Gastrocnemius medialis (tissue), 4 donors: ENCODE data around the gene MN1.

Source experiments
- CTCF ChIP-seq, 5 experiments: fragments of 450-650 bp in 3 of 5; fragments of 200-600 bp in 2 of 5; sonication (generic) in 2 of 5; IDR thresholded peaks in 4 of 5; conservative IDR thresholded peaks in 1 of 5; 1 replicate in 4 of 5; 2 replicates in 1 of 5; pipeline ENCODE4 v1.5.1; 2016 to 2019; ENCODE audit warnings: antibody characterized with exemption in 5 of 5, mild to moderate bottlenecking in 3 of 5, moderate library complexity in 3 of 5
- POLR2A ChIP-seq, 2 donors: fragments of 450-650 bp; IDR thresholded peaks; one replicate each; pipeline ENCODE4 v1.6.1; 2017; ENCODE audit warnings: antibody characterized with exemption in 2 of 2, mild to moderate bottlenecking in 2 of 2, moderate library complexity in 2 of 2

GRCh38 chr22:27745154-27745553 is 56.4 kb downstream of the MN1 start:
- TF ChIP-seq CTCF (IDR thresholded peaks at IDR 0.05 in 4 of 5, conservative IDR thresholded peaks at IDR 0.05 in 1 of 5) (no peak), POLR2A (IDR thresholded peaks at IDR 0.05) (no peak)
